NCI-H1048 (cell line): ENCODE measurements around the gene KCNIP3.

Experiments used
- DNase-seq: peaks from one replicate; lab custom pipeline; 2025; lab: John Stamatoyannopoulos, UW

Gene KCNIP3

DNA sequence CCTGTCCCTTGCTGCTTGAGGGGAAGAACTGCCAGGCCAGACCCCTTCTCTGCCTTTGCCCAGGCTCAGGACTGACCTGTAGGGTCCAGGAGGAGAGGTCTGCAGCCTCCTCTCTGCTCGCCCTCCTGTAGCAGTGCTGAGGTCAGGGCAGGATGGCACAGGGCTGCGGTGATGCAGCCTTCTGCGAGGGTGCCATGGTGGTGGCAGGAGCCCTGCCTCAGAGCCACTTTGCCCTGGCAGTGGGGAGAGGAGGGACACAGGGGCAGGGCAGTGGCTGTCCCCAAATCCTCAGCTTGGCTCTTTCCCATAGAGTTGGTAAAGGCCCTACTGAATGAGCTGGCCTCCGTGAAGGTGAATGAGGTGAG is 22.0 kb upstream of the KCNIP3 start:
- DNase-seq: no peak

DNA sequence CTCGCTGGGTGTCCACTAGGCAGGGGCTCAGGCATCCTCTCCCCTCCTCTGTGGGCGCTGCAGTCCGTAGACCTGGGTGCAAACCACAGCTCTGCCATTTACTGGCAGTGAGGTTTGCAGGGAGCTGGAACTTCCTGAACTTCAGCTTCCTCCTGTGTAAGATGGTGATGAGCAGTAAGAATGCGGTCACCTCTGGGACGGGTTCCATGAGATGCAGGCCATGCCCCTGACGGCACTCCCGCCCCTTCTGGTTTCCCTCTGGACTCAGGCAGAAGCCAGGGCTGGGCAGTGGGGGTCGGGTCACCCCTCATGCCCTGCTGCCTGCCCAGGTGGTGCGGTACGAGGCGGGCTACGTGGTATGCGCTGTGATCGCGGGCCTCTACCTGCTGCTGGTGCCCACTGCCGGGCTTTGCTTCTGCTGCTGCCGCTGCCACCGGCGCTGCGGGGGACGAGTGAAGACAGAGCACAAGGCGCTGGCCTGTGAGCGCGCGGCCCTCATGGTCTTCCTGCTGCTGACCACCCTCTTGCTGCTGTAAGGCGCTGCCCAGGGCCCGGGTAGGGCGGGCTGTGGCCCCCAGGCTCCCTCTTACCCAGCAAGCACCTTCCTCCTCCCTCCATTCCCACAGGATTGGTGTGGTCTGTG is 21.4 kb upstream of the KCNIP3 start:
- no peak for DNase-seq

DNA sequence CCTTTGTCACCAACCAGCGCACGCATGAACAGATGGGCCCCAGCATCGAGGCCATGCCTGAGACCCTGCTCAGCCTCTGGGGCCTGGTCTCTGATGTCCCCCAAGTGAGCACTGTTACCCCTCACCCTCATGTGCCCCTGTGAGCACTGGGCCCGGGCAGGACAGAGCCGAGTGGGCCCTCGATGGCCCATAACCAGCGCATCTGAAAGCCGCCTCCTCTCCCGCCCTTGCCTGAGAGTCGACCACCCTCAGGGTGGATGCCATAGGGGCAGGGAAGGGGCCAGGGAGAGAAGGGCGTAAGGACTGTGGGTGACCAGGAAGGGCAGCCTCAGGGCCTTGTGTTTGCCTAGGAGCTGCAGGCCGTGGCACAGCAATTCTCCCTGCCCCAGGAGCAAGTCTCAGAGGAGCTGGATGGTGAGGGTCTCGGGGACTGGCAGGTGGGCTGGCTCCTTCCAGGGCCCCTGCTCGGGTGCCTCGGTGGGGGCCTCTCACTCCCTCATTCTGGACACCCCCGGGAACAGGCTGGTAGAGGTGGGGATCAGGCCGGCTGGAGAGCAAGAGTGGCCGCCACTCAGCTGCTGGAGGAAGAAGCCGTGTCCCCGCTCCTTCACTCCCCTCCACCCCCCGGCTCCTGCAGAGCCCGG is 20.8 kb upstream of the KCNIP3 start:
- DNase-seq: no peak

DNA sequence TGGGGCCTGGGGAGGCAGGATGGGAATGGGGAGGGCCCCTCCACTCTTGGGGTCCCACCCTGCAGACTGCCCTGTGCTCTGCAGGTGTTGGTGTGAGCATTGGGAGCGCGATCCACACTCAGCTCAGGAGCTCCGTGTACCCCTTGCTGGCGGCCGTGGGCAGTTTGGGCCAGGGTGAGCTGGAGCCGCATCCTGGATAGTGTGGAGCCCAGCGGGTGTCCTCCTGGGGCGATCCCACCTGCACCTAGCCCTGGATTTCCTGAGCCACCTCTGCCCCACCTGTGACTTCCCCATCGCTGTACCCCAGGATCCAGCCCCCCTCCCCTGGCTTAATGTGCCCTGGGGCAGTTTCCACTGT is 20.3 kb upstream of the KCNIP3 start:
- DNase-seq: no peak

DNA sequence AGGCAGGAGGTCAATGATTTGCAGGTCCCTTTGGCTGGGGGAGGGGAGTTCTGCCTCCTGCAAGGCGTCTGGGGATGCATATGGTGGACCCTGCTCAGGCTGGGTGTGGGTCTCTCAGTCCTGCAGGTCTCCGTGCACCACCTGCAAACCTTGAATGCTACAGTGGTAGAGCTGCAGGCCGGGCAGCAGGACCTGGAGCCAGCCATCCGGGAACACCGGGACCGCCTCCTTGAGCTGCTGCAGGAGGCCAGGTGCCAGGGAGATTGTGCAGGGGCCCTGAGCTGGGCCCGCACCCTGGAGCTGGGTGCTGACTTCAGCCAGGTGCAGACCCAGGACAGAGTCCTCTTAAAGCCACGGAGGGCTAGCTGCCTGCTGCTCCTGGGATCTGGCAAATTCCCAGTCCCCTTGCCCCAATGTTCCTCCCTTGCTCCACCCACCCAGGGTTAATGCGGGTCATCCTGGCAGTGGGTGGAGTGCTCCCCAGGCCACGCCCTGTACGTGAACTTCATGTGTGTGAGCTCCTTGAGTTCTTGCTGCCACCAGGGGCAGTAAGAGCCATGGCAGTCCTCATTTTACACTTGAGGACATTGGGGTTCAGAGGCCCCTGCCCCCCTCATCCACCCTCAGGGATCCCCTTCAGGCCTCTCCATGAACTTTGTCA is 19.8 kb upstream of the KCNIP3 start:
- DNase-seq: no peak

DNA sequence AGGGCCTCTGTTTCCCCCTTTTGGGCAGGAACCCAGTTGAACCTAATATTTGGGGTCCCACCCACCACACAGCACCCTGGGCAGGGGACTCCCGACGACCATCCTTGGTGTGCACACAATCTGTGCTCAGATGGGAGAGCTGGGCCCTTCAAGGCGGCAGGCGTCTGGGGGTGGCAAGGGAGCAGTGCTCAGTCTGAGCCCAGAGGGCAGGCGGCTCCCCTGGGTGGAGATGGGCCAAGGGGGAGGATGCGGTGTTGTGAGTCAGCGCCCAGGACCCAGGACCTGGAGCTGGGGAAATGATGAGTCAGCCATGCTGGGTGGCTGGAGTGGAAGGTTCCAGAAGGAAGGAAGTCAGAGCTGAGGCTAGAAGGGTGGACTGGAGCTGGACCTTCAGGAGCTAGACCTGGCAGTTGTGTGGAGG is 19.1 kb upstream of the KCNIP3 start:
- DNase-seq: no peak

DNA sequence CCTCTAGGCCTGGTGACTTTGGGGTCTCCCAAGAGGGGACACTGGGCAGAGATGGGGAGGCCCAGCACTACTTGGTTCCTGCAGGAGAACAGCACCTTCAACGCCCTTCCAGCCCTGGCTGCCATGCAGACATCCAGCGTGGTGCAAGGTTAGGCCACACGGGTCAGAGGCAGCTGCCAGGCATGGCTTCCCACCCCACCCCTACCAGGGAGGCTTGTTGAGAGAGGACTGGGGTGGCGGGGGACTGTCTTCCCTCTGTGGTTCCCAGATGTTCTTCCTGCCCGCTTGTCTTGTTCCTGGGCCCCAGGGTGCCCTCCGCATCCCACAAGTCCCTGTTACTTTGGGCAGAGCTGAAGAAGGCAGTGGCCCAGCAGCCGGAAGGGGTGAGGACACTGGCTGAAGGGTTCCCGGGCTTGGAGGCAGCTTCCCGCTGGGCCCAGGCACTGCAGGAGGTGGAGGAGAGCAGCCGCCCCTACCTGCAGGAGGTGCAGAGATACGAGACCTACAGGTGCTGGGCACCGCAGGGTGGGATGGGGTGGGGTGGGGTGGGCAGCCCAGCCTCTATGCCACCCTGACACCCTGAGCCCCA is 18.4 kb upstream of the KCNIP3 start:
- DNase-seq: no peak

DNA sequence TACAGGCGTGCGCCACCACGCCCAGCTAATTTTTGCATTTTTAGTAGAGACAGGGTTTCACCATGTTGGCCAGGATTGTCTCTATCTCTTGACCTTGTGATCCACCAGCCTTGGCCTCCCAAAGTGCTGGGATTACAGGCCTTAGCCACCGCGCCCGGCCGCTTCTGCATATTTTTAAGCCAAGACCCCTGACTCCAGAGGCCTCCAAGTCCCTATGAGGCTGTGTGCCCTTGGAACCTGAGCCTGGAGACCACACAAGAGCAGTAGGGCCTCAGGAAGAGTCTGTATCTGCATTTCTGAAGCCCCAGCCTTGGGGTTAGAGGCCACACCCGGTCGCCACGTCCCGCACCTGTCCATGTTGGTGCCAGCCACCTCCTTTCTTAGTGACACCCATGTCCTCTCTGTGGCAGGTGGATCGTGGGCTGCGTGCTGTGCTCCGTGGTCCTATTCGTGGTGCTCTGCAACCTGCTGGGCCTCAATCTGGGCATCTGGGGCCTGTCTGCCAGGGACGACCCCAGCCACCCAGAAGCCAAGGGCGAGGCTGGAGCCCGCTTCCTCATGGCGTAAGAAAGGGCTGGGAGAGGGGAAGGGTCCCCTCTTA is 17.6 kb upstream of the KCNIP3 start:
- no peak for DNase-seq

DNA sequence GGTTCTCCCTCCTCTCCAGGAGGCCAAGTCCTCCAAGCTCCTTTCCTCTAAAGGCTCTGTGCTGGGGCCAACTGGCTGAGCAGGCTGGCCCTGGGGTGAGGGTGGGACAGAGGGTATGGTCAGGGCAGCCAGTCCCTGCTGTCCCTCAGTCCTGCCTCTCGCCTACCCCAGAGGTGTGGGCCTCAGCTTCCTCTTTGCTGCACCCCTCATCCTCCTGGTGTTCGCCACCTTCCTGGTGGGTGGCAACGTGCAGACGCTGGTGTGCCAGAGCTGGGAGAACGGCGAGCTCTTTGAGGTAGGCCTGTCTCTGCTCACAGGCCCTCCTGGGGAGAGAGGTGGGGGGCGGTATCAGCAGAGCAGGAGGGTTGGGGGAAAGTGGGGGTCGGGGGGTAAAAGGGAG is 16.1 kb upstream of the KCNIP3 start:
- DNase-seq: no peak

DNA sequence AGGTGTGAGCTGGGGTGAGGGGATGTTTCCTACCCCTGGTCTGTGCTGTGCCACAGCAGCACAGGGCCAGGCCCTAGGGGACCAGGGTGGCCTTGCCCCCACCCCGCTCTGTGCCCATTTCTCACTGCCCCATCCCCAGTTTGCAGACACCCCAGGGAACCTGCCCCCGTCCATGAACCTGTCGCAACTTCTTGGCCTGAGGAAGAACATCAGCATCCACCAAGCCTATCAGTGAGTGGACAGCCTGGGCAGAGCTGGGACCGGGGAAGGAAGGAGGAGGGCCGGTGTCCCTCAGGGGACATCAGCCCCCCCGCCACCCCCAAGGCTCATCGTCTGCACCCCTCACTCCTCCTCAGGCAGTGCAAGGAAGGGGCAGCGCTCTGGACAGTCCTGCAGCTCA is 15.4 kb upstream of the KCNIP3 start:
- DNase-seq: no peak

DNA sequence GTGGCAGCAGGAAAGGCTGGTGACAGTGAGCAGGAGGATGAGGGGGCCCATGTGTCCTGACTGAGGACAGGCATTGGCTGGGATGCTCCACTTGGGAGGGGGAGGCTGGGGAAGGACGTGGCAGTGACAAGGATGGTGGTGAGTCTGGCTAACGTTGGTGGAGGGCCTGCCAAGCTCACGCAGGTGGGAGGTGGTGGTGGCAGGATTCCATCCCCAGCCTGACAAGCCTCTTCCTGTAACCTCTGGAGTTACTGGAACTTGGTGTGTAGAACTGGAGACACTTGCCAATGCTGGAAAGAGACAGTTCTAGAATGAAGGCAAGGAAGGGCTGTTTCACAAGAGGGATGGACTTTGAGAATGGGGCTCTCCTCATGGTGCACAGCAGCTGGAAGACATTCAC is 14.7 kb upstream of the KCNIP3 start:
- no peak for DNase-seq

DNA sequence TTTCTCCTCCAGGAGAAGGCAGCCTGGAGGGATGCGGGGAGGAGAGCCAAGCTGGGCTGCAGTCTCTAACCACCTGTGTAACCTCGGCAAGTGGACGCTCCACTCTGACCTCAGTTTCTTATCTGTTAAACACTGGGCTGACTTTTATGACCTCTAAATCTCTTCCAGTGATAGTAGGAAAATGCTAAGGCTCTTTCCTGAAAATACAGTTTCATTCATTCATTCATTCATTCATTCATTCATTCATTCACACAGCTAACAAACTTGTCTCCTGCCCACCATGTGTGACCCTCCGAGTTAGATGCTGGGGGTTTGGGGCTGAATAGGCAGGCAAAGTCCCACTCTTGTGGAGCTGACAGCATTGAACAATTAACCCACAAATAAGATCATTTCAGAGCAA is 13.6 kb upstream of the KCNIP3 start:
- no peak for DNase-seq

DNA sequence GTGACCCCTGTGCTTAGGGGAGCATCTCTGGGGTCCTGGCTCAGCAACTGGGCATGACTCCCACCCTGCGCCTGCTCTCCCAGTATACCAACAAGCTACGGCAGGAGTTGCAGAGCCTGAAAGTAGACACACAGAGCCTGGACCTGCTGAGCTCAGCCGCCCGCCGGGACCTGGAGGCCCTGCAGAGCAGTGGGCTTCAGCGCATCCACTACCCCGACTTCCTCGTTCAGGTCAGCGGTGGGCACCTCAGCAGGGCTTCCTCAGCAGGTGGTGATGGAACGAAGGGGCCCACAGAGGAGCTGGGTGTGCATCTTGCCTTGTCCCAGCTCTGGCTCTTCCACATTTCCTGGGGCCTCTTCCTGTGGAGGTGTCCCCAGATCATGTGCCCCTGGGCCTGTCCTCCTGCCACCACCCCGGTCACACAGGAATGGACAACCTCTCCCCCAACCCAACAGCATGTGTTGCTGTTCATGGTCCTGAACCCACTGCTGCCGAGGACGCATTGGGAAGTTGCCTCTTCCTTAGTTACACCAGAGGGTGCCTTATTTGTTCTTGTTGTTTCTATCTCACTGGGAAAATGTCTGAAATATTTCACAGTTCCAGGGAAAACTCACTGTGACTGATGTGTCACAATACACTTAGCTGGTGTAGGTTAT is 12.1 kb upstream of the KCNIP3 start:
- DNase-seq: no peak

DNA sequence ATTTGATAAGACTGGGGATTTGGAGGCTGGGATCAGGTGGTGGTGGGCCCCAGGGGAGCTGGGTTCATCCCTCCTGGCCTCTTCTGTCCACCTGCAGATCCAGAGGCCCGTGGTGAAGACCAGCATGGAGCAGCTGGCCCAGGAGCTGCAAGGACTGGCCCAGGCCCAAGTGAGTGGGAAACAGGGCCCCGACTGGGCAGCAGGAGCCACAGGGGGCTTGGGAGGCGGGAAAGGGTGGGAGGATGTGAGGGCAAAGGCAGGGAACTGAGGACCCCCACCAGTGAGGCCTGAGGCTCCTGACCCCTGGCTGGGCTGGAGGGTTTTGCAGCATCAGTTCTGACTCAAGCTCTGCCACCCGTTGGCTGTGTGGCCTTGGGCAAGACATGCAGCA is 11.6 kb upstream of the KCNIP3 start:
- no peak for DNase-seq

DNA sequence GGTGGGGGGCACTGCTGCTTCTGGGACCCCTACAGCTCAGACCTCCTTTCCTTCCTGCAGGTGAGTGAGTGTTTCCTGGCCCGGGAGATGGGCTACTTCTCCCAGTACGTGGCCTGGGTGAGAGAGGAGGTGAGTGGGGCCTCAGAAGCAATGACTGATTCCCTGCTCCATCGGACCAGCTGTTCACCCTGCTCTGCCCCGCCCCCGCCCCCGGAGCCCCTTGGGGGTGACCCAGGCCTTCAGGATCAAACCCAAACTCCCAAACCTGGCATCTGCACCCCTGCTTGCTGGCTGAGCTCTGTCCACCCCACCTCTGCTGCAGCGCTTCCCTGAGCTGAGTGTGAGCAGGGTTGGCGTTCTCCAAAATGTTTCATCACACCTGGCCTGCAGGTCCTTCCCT is 9.8 kb upstream of the KCNIP3 start:
- no peak for DNase-seq

DNA sequence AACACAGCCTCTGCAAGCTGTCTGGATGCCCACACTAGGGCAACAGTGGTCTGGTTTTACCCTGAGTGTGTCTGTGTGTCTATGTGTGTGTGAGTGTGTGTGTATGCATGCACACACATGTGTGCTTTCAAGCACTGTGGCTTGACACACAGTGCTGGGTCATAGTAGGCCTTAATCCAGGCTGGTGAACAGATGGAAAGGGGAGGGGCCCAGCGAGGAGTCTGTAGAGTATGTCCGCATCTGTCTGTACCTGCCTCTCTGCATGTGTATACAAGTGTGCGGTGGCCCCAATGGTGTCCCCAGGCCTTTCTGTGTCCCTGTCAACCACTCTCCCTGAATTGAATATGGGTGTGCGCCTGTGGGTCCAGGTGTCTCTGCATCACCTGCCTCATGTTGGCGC is 9.3 kb upstream of the KCNIP3 start:
- DNase-seq: no peak

DNA sequence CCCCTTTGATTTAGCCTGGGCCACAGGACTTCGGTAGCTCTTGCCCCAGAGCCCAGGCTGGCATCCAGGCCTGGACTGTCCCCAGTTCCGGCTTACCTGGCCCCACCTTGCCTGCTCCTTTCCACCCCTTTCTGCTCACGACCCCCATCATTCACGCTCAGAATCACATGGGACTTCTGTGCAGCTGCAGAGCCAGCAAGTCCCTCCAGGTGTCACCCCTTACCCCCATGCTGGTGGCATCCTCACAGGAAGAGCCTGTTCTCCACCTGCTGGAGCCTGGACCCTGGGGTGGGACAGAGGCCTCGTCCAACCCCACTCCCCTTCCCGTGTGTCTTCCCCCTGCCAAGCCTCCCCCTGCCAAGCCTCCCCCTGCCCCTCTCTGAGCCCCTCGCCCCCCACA is 7.9 kb upstream of the KCNIP3 start:
- DNase-seq: no peak

DNA sequence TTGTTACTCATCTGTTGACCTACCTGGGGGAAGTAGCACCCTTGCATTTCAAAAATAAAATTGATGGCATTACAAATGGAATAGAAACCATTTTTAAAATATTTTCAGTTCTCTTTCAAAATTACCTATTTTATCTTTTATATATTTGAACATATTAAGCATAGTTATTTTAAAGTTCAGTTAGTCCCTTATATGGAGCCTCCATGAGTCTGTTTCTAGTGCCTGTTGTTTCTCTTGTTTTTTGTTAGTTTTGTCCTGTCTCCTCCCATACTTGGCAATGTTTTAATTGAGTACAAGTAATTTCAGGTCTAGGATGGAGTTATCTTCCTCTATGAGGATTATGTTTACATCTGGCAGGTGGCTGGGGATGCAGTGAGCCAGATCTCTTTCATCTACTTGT is 5.9 kb upstream of the KCNIP3 start:
- DNase-seq: no peak

DNA sequence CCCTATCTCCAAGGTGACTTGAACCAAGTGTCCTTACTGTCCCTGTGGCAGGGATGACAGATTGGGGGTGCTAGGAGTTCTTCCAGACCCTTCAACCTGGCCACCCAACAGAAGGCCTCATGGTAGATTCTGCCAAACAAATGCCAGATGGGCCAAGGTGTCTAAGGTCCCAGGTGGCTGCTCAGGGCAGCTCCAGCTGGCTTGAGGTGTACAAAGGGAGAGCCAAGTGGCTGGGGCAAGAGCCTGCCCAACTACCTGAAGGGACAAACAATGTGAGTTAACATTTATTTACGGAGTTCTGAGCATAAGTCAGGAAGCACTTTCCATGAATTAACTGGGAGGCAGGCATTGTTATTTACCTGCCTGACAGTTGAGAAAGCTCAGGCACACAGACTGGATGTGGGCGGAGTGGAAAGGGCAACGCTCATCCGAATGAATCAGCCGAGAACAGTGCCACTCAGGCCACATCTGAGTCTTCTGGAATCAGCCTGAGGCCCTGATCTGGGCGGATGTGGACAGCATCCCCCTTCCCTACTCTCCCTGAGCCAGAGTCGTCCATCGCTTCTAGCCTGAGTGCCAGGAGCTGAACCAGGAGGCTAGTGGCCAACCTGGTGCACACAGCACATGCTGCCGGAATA is 4.4 kb upstream of the KCNIP3 start:
- DNase-seq: no peak

DNA sequence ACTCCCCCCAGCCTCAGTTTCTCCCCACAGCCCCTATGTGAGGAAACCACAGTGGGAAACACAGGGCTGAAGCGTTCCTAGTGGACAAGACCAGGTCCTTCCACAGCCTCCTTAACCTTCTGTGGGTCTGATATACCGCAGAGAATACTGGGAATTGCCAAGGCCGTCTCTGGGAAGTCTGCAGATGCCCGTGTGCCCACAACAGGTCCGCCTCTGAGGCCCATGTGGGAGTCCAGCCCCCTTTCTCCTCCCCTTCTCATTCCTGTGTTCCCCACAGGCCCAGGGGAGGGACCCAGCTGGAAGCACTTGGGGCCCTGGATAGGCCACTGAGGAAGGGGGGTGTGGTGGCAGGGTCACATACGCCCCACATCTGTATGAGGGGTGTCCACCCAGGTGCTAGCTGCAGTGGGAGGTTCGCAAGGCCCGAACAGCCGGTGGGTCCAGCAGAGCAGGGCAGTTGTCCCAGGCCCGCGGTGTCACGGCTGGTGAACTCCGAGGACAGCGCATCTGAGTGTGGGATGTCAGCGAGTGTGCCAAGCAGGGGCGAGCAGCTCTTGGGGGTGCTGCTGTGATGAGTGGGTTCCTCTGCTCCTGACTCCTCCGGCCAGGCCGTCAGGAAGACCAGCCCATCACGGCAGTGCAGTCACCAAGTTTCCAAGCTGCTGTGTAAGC is 2.4 kb upstream of the KCNIP3 start:
- DNase-seq: no peak

DNA sequence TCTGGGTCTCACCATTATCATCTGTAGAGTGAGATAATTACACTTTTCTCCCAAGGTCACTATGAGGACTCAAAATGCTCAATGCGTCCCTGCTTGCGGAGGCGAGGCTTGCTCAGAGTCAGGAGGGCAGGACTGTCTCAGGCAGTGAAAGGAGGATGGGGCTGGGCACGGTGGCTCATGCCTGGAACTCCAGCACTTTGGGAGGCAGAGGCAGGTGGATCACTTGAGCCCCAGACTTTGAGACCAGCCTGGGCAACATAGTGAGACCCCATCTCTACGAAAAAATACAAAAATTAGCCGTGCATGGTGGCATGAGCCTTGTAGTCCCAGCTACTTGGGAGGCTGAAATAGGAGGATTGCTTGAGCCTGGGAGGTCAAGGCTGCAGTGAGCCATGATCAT is 1.8 kb upstream of the KCNIP3 start:
- DNase-seq: no peak

DNA sequence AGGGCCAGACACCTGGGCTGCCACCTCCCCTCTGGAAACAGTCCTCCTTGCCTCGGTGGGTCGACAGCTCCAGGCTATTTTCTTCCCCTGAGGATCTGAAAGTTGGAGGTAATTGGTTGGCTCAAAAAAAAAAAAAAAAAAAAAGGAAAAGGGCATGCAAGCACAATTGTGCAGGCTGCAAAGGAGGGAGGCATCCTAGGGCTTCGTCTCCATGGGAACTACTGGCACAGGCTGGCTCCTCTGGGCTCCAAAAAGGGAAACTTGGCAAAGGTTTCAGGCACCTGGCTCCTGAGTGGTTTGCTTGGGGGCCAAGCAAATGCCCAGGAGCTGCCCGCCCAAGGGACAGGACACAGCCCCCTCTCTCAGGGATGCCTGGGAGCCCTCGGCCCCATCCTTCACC is 1.1 kb upstream of the KCNIP3 start:
- DNase-seq: no peak
